NB4 (cell line): Measurements from ENCODE around the gene WDR5B.

Experiments used
- DNase-seq: peaks from one replicate; pipeline ENCODE4 v3.0.0; 2010; ENCODE audit warnings: low read depth
- H3K4me3 ChIP-seq: one replicate; pipeline ENCODE4 v1.5.1; 2011; ENCODE audit warnings: mild to moderate bottlenecking, low read depth, low read length, moderate library complexity
- MYC ChIP-seq: IDR thresholded peaks from 2 replicates; pipeline ENCODE4 v1.6.1; 2011; ENCODE audit warnings: low read depth, low read length
- POLR2A ChIP-seq: IDR thresholded peaks from 2 replicates; pipeline ENCODE4 v1.6.1; 2011; ENCODE audit warnings: mild to moderate bottlenecking; ENCODE audit not compliant: insufficient read length; ENCODE audit errors: extremely low read depth
- TF ChIP-seq, protein P1 (sequence below): IDR thresholded peaks from one replicate; pipeline ENCODE4 v1.5.1; 2012; ENCODE audit warnings: low read depth, low read length
- TF ChIP-seq, protein P2 (sequence below): IDR thresholded peaks from 2 replicates; pipeline ENCODE4 v1.6.1; 2011; ENCODE audit warnings: low read depth, low read length

WDR5B gene

DNA sequence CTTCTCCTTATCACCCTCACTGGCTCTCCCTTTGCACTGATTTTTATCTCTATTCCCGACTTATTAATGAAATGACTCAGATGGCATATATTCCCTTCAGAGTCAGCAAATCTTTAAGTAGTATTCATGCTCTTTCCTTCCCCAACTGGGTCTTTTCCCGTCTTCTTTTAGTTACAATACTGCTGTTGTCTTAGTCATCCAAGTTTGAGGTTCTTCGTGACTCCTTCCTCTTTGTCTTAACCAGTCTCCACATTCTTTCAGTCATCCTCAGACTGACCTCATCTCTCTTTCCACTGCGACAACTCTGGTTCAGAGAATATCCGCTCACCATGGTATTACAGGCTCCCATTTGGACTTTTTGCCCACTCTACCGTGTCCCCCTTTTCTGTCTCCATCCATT lies 12.4 kb downstream of the WDR5B start:
- no peak for TF ChIP-seq MYC
- TF ChIP-seq POLR2A = no peak
- TF ChIP-seq, protein P1, sequence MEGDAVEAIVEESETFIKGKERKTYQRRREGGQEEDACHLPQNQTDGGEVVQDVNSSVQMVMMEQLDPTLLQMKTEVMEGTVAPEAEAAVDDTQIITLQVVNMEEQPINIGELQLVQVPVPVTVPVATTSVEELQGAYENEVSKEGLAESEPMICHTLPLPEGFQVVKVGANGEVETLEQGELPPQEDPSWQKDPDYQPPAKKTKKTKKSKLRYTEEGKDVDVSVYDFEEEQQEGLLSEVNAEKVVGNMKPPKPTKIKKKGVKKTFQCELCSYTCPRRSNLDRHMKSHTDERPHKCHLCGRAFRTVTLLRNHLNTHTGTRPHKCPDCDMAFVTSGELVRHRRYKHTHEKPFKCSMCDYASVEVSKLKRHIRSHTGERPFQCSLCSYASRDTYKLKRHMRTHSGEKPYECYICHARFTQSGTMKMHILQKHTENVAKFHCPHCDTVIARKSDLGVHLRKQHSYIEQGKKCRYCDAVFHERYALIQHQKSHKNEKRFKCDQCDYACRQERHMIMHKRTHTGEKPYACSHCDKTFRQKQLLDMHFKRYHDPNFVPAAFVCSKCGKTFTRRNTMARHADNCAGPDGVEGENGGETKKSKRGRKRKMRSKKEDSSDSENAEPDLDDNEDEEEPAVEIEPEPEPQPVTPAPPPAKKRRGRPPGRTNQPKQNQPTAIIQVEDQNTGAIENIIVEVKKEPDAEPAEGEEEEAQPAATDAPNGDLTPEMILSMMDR = no peak
- TF ChIP-seq, protein P2, sequence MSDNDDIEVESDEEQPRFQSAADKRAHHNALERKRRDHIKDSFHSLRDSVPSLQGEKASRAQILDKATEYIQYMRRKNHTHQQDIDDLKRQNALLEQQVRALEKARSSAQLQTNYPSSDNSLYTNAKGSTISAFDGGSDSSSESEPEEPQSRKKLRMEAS = no peak
- H3K4me3 ChIP-seq = no peak overlapping the region
- no peak for DNase-seq

DNA sequence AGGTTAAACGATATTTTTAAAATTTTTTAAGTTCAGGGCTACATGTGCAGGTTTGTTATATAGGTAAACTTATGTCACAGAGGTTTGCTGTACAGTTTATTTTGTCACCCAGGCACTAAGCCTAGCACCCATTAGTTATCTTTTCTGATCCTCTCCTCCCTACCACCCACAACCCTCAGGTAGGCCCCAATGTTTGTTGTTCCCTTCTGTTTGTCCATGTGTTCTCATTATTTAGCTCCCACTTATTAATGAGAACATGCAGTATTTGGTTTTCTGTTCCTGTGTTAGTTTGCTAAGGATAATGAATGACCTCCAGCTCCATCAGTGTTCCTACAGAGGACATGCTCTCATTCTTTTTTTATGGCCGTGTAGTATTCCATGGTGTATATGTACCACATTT lies 16.9 kb downstream of the WDR5B start:
- H3K4me3 ChIP-seq = no peak overlapping the region
- TF ChIP-seq, protein P2 = no peak
- no peak for TF ChIP-seq MYC
- TF ChIP-seq, protein P1 = no peak
- TF ChIP-seq POLR2A = no peak
- DNase-seq = no peak

DNA sequence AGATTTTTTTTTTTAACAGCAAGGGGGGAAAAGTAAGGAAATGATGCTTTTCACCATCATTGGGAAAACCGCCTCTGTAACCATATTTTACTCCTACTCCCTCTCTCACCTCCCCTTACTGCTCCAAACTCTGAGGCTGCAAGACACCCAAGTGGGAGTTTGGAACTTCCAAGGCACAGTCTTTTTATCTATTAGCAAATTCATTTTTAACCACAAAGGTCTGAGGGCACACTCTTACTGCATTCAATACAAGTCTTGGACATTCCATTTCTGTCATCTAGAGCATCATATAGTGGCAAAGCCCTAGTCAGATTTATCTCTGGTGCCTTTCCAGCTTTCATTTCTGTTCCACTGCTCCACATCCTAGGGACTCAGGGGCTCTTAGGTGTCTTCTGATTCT lies 18.7 kb downstream of the WDR5B start:
- H3K4me3 ChIP-seq = no peak overlapping the region
- no peak for DNase-seq
- TF ChIP-seq, protein P1 = no peak
- TF ChIP-seq, protein P2 = no peak

DNA sequence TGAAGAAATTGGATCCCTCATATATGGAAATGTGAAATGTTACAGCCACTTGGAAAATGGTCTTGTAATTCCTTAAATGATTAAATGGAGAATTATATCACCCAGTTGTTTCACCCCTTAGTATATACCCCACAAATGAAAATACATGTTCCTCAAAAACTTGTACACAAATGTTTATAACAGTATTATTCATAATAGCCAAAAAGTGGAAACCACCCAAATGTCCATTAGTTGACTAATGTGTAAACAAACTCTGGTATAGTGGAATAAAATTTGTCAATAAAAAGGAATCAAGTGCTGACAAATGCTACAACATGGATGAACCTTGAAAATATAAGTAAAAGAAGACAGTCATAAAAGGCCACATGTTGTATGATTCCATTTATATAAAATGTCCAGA lies 19.4 kb downstream of the WDR5B start:
- DNase-seq = no peak
- TF ChIP-seq POLR2A (no peak), MYC (no peak)
- TF ChIP-seq, protein P1 = no peak
- TF ChIP-seq, protein P2 = no peak
- H3K4me3 ChIP-seq = no peak overlapping the region

DNA sequence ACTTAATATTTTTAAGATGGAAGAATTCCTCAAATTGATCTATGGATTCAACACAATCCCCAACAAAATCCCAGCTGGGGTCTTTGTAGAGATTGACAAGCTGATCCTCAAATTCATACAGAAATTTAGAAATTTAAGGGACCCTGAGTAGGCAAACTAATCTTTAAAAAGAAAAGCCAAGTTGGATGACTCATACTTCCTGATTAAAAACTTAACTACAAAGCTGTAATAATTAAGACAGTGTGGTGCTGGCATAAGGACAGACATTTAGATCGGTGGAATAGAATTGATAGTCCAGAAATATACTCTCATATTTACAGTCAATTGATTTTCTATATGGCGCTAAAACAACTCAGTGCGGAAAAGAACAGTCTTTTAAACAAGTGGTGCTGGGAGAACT lies 20.3 kb downstream of the WDR5B start:
- TF ChIP-seq, protein P2 = no peak
- TF ChIP-seq, protein P1 = no peak
- no peak for TF ChIP-seq MYC
- no peak for TF ChIP-seq POLR2A
- no peak overlapping the region for H3K4me3 ChIP-seq
- no peak for DNase-seq

DNA sequence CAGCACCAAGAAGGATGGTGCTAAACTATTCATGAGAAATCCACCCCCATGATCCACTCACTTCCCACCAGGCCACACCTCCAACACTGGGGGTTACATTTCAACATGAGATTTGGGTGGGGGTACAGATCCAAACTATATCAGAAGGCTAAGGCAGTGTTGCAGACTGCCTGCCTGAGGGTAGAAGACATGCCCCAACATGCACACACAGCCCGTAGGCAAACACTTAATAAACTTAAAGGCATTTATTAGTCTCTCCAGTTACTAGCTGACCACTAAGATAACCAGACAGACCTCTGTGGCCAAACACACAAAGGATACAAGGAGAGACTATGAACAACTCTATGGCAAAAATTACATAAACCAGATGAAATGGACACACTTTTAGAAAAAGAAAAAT lies 21.7 kb downstream of the WDR5B start:
- TF ChIP-seq, protein P2 = no peak
- no peak for TF ChIP-seq POLR2A
- TF ChIP-seq, protein P1 = no peak
- H3K4me3 ChIP-seq = no peak overlapping the region
- DNase-seq = no peak
